Gastrocnemius medialis (tissue), 4 donors: ENCODE results near the gene MYL6. TPM values are rescaled to one million over a fixed set of nuclear protein-coding genes. Genes with fewer than 3 reads are reported as not detected.
A peak's percentile ranks its signal among the peaks of the same experiment; 100 is the strongest.

Experiments used
- ATAC-seq, 2 donors: fragments of 150-250 bp; one replicate each; pipeline ENCODE4 v1.9.1; 2016
- DNase-seq, 2 donors: peaks; one replicate each; pipeline ENCODE4 v3.0.0-alpha.2; 2019
- H3K27ac ChIP-seq, 4 donors: fragments of 200-600 bp; sonication (generic); 1 replicate in 1 of 4; 2 replicates in 3 of 4; pipeline ENCODE4 v1.5.1; 2016 to 2018; ENCODE audit warnings: mild to moderate bottlenecking in 2 of 4, moderate library complexity in 1 of 4
- H3K27me3 ChIP-seq, 3 donors: fragments of 200-600 bp; sonication (generic) in 2 of 3; 1 replicate in 1 of 3; 2 replicates in 2 of 3; pipeline versions ENCODE4 v1.5.1 to v1.6.0; 2016 to 2019; ENCODE audit warnings: mild to moderate bottlenecking in 1 of 3, moderate library complexity in 1 of 3
- H3K36me3 ChIP-seq, 2 donors: fragments of 200-600 bp; sonication (generic) in 1 of 2; one replicate each; pipeline ENCODE4 v1.5.1; 2017 to 2018
- H3K4me1 ChIP-seq, 2 donors: fragments of 200-600 bp; sonication (generic) in 1 of 2; one replicate each; pipeline ENCODE4 v1.5.1; 2016 to 2017; ENCODE audit warnings: mild to moderate bottlenecking in 2 of 2
- H3K4me3 ChIP-seq, 4 donors: fragments of 200-600 bp; sonication (generic) in 3 of 4; 1 replicate in 1 of 4; 2 replicates in 3 of 4; pipeline ENCODE4 v1.5.1; 2016 to 2019; ENCODE audit warnings: mild to moderate bottlenecking in 2 of 4
- H3K9me3 ChIP-seq, 3 donors: fragments of 200-600 bp; sonication (generic) in 2 of 3; 1 replicate in 1 of 3; 2 replicates in 2 of 3; pipeline ENCODE4 v1.5.1; 2016 to 2019
- POLR2A ChIP-seq, 2 donors: fragments of 450-650 bp; IDR thresholded peaks; one replicate each; pipeline ENCODE4 v1.6.1; 2017; ENCODE audit warnings: antibody characterized with exemption in 2 of 2, mild to moderate bottlenecking in 2 of 2, moderate library complexity in 2 of 2
- in situ Hi-C, 4 donors: fragments of 200-750 bp; cut with MboI; loops; one replicate each; pipeline versions ENCODE4 v1.15.0 to v1.8.0; 2017; ENCODE audit warnings: low sequenced_read_pairs in 4 of 4
- intact Hi-C: fragments of 100-400 bp; cut with DNase I; formaldehyde crosslinking; loops from one replicate; pipeline ENCODE4 v1.15.1; 2023; ENCODE audit warnings: low total_unique reads
- total RNA-seq, 4 donors: library from RNA; depleted of rRNA; stranded (reverse); fragments of >200 nt; gene quantifications; one replicate each; pipeline versions ENCODE4 v1.1.0 to v1.2.3, GENCODE V29; 2016
- TF ChIP-seq, protein P1 (sequence below), 5 experiments: fragments of 450-650 bp in 3 of 5; fragments of 200-600 bp in 2 of 5; sonication (generic) in 2 of 5; IDR thresholded peaks in 4 of 5; conservative IDR thresholded peaks in 1 of 5; 1 replicate in 4 of 5; 2 replicates in 1 of 5; pipeline ENCODE4 v1.5.1; 2016 to 2019; ENCODE audit warnings: antibody characterized with exemption in 5 of 5, mild to moderate bottlenecking in 3 of 5, moderate library complexity in 3 of 5

MYL6 gene
- total RNA-seq, 4 donors from 2014 or later = 159 to 324 (median 202) TPM

GRCh38 chr12:56186957-56187356 is 28.8 kb downstream of the MYL6 start:
- in situ Hi-C loops (loop anchor here in 3 of 4 donors (5.0 to 25.0 kb wide), 3 partner anchors 60 to 275 kb away; partner anchors contain the start of genes ESYT1 (in 3 of the 3), MIP (in 1 of the 3) and SPRYD4 (in 1 of the 3)), intact Hi-C loops (no loop called here)
- Histone ChIP-seq H3K27ac (no peak overlapping the region), H3K4me3 (no peak overlapping the region), H3K9me3 (no peaks in the 10 kb centered on the region), H3K4me1 (peaks cover 16 to 28% of the 10 kb centered on the region in 2 donors), H3K36me3 (peaks cover 2 to 41% of the 10 kb centered on the region in 2 donors), H3K27me3 (no peaks in the 10 kb centered on the region)
- ATAC-seq (no peak), DNase-seq (no peak)
- TF ChIP-seq POLR2A (IDR thresholded peaks at IDR 0.05) = no peak

GRCh38 chr12:56188131-56188777 is 30.1 kb downstream of the MYL6 start:
- peak overlapping the region; percentile 89 to 94 (median 94) for H3K27ac ChIP-seq
- no peaks in the 10 kb centered on the region for H3K27me3 ChIP-seq
- ATAC-seq (no peak), DNase-seq (no peak)
- H3K4me1 ChIP-seq = peaks cover 16 to 28% of the 10 kb centered on the region in 2 donors
- peaks cover 2 to 29% of the 10 kb centered on the region in 2 donors for H3K36me3 ChIP-seq
- H3K9me3 ChIP-seq = no peaks in the 10 kb centered on the region
- no peak for TF ChIP-seq POLR2A (IDR thresholded peaks at IDR 0.05)
- TF ChIP-seq, protein P1, sequence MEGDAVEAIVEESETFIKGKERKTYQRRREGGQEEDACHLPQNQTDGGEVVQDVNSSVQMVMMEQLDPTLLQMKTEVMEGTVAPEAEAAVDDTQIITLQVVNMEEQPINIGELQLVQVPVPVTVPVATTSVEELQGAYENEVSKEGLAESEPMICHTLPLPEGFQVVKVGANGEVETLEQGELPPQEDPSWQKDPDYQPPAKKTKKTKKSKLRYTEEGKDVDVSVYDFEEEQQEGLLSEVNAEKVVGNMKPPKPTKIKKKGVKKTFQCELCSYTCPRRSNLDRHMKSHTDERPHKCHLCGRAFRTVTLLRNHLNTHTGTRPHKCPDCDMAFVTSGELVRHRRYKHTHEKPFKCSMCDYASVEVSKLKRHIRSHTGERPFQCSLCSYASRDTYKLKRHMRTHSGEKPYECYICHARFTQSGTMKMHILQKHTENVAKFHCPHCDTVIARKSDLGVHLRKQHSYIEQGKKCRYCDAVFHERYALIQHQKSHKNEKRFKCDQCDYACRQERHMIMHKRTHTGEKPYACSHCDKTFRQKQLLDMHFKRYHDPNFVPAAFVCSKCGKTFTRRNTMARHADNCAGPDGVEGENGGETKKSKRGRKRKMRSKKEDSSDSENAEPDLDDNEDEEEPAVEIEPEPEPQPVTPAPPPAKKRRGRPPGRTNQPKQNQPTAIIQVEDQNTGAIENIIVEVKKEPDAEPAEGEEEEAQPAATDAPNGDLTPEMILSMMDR (IDR thresholded peaks at IDR 0.05 in 4 of 5, conservative IDR thresholded peaks at IDR 0.05 in 1 of 5) = no peak
- in situ Hi-C loops = loop anchor here in 3 of 4 donors (5.0 to 25.0 kb wide), 3 partner anchors 61 to 274 kb away; partner anchors contain the start of genes ESYT1 (in 3 of the 3), MIP (in 1 of the 3) and SPRYD4 (in 1 of the 3)
- H3K4me3 ChIP-seq = peak overlapping the region; percentile 76 to 90 (median 82)
- intact Hi-C loops = loop anchor here (2.0 kb wide), 1 partner anchor 29 kb away; the partner anchor contains the start of gene MYL6

DNA sequence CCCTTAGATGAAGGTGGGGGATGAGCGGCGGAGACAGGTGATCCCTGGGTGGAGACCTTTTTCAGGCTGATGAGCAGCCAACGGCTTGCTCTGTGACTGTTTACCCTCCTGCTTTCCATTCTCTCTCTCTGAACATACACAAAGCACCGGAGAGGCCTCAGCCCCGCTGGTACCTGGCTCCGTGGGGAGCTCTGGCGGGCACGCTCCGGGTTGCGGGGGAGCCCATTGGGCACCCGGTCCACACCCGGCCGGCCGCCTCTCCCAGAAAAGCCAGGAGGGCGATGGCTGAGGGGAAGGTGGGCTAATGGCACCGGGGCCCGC is 30.6 kb downstream of the MYL6 start:
- in situ Hi-C loops = loop anchor here in 3 of 4 donors (5.0 to 25.0 kb wide), 3 partner anchors 61 to 274 kb away; partner anchors contain the start of genes ESYT1 (in 3 of the 3), MIP (in 1 of the 3) and SPRYD4 (in 1 of the 3)
- no peaks in the 10 kb centered on the region for H3K9me3 ChIP-seq
- TF ChIP-seq POLR2A (IDR thresholded peaks at IDR 0.05) = no peak
- TF ChIP-seq, protein P1 (IDR thresholded peaks at IDR 0.05 in 4 of 5, conservative IDR thresholded peaks at IDR 0.05 in 1 of 5) = no peak
- ATAC-seq (no peak), DNase-seq (no peak)
- H3K27ac ChIP-seq = peak overlapping the region; percentile 89 to 94 (median 94)
- intact Hi-C loops = loop anchor here (1.0 to 2.0 kb wide), 3 partner anchors 30 to 69 kb away; partner anchors contain the start of gene MYL6
- H3K27me3 ChIP-seq = no peaks in the 10 kb centered on the region
- peaks cover 16 to 28% of the 10 kb centered on the region in 2 donors for H3K4me1 ChIP-seq
- peaks cover 2 to 24% of the 10 kb centered on the region in 2 donors for H3K36me3 ChIP-seq
- peak overlapping the region; percentile 76 to 90 (median 82) for H3K4me3 ChIP-seq

GRCh38 chr12:56189099-56189917 is 31.1 kb downstream of the MYL6 start, which contains the start of gene SMARCC2:
Gene SMARCC2, minus strand, starts transcription at chr12:56189483. Its CDS starts 22 bp downstream, at chr12:56189461.
- TF ChIP-seq, protein P1 (IDR thresholded peaks at IDR 0.05 in 4 of 5, conservative IDR thresholded peaks at IDR 0.05 in 1 of 5) = peak; percentile 74 to 88 (median 84)
- TF ChIP-seq POLR2A (IDR thresholded peaks at IDR 0.05) = peak; percentile 20 to 41
- DNase-seq (peak; percentile 77 to 88), ATAC-seq (peak; percentile 90)
- Histone ChIP-seq H3K4me1 (peaks cover 16 to 28% of the 10 kb centered on the region in 2 donors), H3K9me3 (no peaks in the 10 kb centered on the region), H3K27me3 (no peaks in the 10 kb centered on the region), H3K27ac (peak within 1 kb of the TSS; percentile 89 to 94 (median 94)), H3K36me3 (peaks cover 0 to 18% of the 10 kb centered on the region in 2 donors), H3K4me3 (peak within 1 kb of the TSS; percentile 76 to 90 (median 82))
- intact Hi-C loops = loop anchor here (1.0 to 2.0 kb wide), 3 partner anchors 31 to 70 kb away; partner anchors contain the start of gene MYL6
- in situ Hi-C loops = loop anchor here in 3 of 4 donors (5.0 to 25.0 kb wide), 3 partner anchors 62 to 273 kb away; partner anchors contain the start of genes ESYT1 (in 3 of the 3), MIP (in 1 of the 3) and SPRYD4 (in 1 of the 3)
